ENCODE results near the gene SOS1.
"Not testable (repeated sequence)": the region's sequence is repeated elsewhere in the genome, so short reads cannot be mapped to it uniquely, and the experiment has no call there.

SOS1 gene

DNA sequence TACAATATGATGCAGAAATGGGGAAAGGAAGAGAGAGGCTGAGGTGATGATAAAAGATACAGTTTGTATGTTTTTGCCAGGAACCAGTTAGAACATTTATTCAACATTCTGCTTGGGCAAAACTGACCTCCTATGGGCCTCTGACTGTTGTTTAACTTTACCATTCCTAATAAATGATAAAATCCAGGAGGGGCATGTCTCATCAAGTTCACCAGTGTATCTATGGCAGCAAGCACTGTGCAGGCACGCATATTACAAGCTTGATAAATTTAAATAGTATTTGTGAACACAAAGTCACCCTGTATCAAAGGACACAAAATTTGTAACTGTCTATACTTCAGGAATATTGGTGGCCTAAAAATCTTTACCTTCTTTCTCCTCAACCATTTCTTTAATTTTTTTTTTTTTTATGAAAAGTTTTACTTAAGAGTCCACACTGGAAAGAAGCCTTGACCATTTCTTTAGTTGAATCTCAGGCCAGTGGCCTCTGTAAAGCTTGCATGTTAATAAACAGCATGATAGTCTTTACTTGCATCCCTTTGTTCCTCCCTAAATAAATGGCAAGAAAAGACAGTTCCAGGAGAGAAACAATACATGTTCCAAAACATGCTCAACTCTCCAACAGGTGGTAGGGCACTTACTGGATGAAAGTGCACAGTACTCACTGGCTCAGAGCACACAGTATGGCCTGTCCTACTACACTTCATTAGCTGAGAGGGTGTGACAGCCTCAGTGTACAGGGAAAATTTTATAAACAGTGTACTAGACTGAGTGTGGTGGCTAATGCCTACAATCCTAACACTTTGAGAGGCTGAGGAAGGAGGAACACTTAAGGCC, 52.3 kb downstream of the SOS1 start:
- H3K4me3 ChIP-seq (ENCODE audit: extremely low read depth, insufficient read depth, low read length, poor library complexity, severe bottlenecking), result no peak overlapping the region
- H3K27ac ChIP-seq (ENCODE audit: low read depth, low read length, severe bottlenecking), result no peak overlapping the region
- no peaks in the 10 kb centered on the region for H3K4me1 ChIP-seq (ENCODE audit: control insufficient read depth, insufficient read depth, low read length, poor library complexity, severe bottlenecking)
- peaks cover 14% of the 10 kb centered on the region for H3K36me3 ChIP-seq (ENCODE audit: control insufficient read depth, insufficient read depth, low read length)
- no peaks in the 10 kb centered on the region for H3K9me3 ChIP-seq (ENCODE audit: control insufficient read depth, low read length)
- no CpG with 5 or more reads among the region's 1 CpG for WGBS, 2 experiments (ENCODE audit: insufficient coverage in 2 of 2)

DNA sequence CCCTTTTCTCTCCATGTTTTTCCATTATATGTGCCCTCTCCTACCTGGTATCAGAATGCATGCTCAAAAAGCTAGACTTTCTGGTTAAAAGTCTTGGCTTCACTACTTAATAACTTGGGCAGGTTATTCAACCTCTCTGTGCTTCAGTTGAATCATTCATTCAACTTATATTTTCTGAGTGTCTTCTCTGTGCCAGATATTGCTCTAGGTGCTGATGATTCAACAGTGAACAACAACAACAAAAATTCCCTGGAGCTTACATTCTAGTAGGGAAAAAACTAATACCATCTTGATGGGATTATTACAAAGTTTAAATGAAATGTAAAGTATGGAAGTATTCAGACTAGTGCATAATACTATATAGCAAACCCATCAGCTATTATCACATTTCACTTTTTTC, 55.2 kb downstream of the SOS1 start:
- Histone ChIP-seq H3K4me3 (ENCODE audit: extremely low read depth, insufficient read depth, low read length, poor library complexity, severe bottlenecking) (no peak overlapping the region), H3K4me1 (ENCODE audit: control insufficient read depth, insufficient read depth, low read length, poor library complexity, severe bottlenecking) (no peaks in the 10 kb centered on the region), H3K9me3 (ENCODE audit: control insufficient read depth, low read length) (no peaks in the 10 kb centered on the region), H3K36me3 (ENCODE audit: control insufficient read depth, insufficient read depth, low read length) (peaks cover 14% of the 10 kb centered on the region), H3K27ac (ENCODE audit: low read depth, low read length, severe bottlenecking) (no peak overlapping the region)

DNA sequence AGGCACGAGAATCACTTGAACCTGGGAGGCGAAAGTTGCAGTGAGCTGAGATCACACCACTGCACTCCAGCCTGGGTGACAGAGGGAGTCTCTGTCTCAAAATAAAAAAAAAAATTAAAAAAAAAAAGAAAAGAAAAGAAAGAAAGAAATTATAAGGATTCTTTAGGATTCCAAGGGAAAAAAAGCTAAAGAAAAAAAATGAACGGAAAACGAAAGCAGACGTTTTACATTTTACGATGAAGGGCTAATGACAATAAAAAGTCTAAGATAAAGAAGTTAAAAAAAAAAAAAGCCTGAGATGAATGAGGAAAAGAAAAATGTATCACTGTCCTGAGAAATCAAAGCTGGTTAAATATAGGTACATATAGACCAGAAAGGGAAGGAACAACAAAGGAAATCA, 58.5 kb downstream of the SOS1 start:
- Histone ChIP-seq H3K36me3 (ENCODE audit: control insufficient read depth, insufficient read depth, low read length) (peaks cover 14% of the 10 kb centered on the region), H3K4me1 (ENCODE audit: control insufficient read depth, insufficient read depth, low read length, poor library complexity, severe bottlenecking) (no peaks in the 10 kb centered on the region), H3K4me3 (ENCODE audit: extremely low read depth, insufficient read depth, low read length, poor library complexity, severe bottlenecking) (no peak overlapping the region), H3K27ac (ENCODE audit: low read depth, low read length, severe bottlenecking) (no peak overlapping the region), H3K9me3 (ENCODE audit: control insufficient read depth, low read length) (no peaks in the 10 kb centered on the region)
- WGBS, 2 experiments (ENCODE audit: insufficient coverage in 2 of 2), result 84 to 98% methylated on average over 4 to 5 of the region's 6 CpGs

DNA sequence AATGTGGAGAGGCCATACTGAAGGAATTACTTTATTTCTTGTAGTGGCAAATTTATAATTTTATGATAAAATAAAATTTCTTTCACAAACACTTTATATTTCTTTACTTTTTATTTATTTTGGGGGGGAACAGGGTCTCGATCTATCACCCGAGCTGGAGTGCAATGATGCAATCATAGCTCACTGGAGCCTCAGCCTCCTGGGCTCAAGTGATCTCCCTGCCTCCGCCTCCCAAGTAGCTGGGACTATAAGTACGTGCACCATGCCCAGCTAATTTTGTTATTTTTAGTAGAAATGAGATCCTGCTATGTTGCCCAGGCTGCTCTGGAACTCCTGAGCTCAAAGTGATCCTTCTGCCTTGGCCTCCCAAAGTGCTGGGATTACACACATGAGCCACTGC, 59.6 kb downstream of the SOS1 start:
- H3K9me3 ChIP-seq (ENCODE audit: control insufficient read depth, low read length), result no peaks in the 10 kb centered on the region
- H3K36me3 ChIP-seq (ENCODE audit: control insufficient read depth, insufficient read depth, low read length), result peaks cover 10% of the 10 kb centered on the region
- 100% methylated on average over 4 of the region's 4 CpGs for WGBS, 2 experiments (ENCODE audit: insufficient coverage in 2 of 2)
- no peak overlapping the region for H3K4me3 ChIP-seq (ENCODE audit: extremely low read depth, insufficient read depth, low read length, poor library complexity, severe bottlenecking)
- no peak overlapping the region for H3K27ac ChIP-seq (ENCODE audit: low read depth, low read length, severe bottlenecking)
- no peaks in the 10 kb centered on the region for H3K4me1 ChIP-seq (ENCODE audit: control insufficient read depth, insufficient read depth, low read length, poor library complexity, severe bottlenecking)

DNA sequence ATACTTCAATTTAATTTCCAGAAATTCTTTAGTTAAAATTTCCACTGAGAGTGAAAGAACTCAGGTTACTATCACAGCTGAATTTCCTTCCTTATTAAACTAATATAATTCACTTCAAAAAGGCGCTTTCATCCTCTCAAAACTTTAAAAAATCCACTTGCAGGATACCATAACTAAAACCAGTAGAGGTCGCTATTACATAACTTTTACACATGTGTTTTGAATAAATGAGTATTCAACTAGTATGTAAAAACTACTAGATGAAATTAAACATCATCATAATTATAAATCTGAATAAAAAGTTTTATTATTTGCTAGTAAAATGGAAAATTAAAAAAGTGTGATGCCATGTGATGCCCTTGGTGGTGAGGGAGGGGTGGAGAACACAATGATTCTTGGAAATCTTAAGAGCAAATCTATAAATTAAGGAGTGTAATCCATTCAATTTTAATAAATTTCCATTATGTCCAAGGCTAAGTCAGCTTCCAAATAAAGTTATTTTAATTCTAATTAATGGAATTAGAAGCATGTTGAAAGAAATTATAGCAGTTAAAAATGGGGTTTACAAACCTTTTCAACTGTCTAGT, 61.4 kb downstream of the SOS1 start:
- peaks cover under 1% of the 10 kb centered on the region for H3K36me3 ChIP-seq (ENCODE audit: control insufficient read depth, insufficient read depth, low read length)
- H3K27ac ChIP-seq (ENCODE audit: low read depth, low read length, severe bottlenecking), result no peak overlapping the region
- H3K4me3 ChIP-seq (ENCODE audit: extremely low read depth, insufficient read depth, low read length, poor library complexity, severe bottlenecking), result no peak overlapping the region
- WGBS, 2 experiments (ENCODE audit: insufficient coverage in 2 of 2), result no CpG with 5 or more reads among the region's 2 CpGs
- no peaks in the 10 kb centered on the region for H3K9me3 ChIP-seq (ENCODE audit: control insufficient read depth, low read length)
- H3K4me1 ChIP-seq (ENCODE audit: control insufficient read depth, insufficient read depth, low read length, poor library complexity, severe bottlenecking), result no peaks in the 10 kb centered on the region

DNA sequence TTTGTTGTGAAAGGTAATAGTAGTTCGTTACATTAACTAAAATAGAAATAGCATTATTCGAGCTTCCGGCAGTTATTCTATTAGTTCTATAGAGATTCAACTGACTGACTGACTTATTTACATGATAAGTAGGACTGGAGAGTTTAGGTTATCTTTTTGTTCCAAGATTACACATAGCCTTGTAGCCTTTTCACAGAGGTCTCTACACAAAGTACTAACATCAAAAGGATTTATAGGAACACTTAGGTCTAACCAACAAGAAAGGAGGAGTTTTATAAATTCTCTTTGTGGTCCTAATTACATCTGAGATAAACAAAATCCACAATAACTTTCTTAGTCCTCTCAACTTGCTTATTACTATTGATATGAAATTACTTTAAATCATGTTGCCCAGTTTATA, 62.8 kb downstream of the SOS1 start:
- no CpG with 5 or more reads among the region's 3 CpGs for WGBS, 2 experiments (ENCODE audit: insufficient coverage in 2 of 2)
- H3K4me1 ChIP-seq (ENCODE audit: control insufficient read depth, insufficient read depth, low read length, poor library complexity, severe bottlenecking), result no peaks in the 10 kb centered on the region
- peaks cover 12% of the 10 kb centered on the region for H3K36me3 ChIP-seq (ENCODE audit: control insufficient read depth, insufficient read depth, low read length)
- H3K4me3 ChIP-seq (ENCODE audit: extremely low read depth, insufficient read depth, low read length, poor library complexity, severe bottlenecking), result no peak overlapping the region
- H3K27ac ChIP-seq (ENCODE audit: low read depth, low read length, severe bottlenecking), result no peak overlapping the region
- H3K9me3 ChIP-seq (ENCODE audit: control insufficient read depth, low read length), result no peaks in the 10 kb centered on the region

DNA sequence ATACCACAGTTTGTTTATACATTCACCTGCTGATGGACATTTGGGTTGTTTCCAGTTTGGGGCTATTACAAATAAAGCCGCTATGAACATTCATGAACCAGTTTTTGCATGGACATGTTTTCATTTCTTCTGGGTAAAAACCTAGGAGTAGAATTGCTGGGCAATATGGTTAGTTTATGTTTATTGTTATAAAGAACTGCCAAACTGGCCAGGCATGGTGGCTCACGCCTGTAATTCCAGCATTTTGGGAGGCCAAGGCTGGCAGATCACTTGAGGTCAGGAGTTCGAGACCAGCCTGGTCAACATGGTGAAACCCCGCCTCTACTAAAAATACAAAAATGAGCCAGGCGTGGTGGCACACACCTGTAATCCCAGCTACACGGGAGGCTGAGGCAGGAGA, 68.2 kb downstream of the SOS1 start:
- 93 to 98% methylated on average over 5 of the region's 6 CpGs for WGBS, 2 experiments (ENCODE audit: insufficient coverage in 2 of 2)
- H3K36me3 ChIP-seq (ENCODE audit: control insufficient read depth, insufficient read depth, low read length), result peaks cover 25% of the 10 kb centered on the region
- not testable (repeated sequence) for H3K4me3 ChIP-seq (ENCODE audit: extremely low read depth, insufficient read depth, low read length, poor library complexity, severe bottlenecking); H3K4me1 ChIP-seq (ENCODE audit: control insufficient read depth, insufficient read depth, low read length, poor library complexity, severe bottlenecking); H3K27ac ChIP-seq (ENCODE audit: low read depth, low read length, severe bottlenecking); H3K9me3 ChIP-seq (ENCODE audit: control insufficient read depth, low read length)

DNA sequence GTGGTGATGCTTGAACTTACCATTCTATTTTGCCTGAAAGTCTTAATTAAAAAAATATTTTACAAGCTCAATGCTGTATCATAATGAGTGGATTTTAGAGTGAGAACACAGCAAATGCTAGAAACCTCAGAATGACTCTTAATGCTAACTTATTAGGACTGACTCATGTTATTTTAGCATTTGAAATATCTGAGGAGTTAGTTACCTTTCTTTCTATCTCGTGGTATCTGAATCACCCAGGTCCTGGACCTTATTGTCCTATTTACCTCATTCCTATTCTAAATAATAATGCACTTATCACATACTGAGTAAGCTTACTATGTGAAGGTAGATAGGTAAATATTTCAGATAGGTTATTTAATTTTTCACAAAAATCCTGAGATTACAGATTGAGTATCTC, 70.7 kb downstream of the SOS1 start:
- Histone ChIP-seq H3K4me1 (ENCODE audit: control insufficient read depth, insufficient read depth, low read length, poor library complexity, severe bottlenecking) (no peaks in the 10 kb centered on the region), H3K9me3 (ENCODE audit: control insufficient read depth, low read length) (no peaks in the 10 kb centered on the region), H3K4me3 (ENCODE audit: extremely low read depth, insufficient read depth, low read length, poor library complexity, severe bottlenecking) (no peak overlapping the region), H3K27ac (ENCODE audit: low read depth, low read length, severe bottlenecking) (no peak overlapping the region), H3K36me3 (ENCODE audit: control insufficient read depth, insufficient read depth, low read length) (peaks cover 31% of the 10 kb centered on the region)
- WGBS, 2 experiments (ENCODE audit: insufficient coverage in 2 of 2), result no CpG with 5 or more reads among the region's 1 CpG

DNA sequence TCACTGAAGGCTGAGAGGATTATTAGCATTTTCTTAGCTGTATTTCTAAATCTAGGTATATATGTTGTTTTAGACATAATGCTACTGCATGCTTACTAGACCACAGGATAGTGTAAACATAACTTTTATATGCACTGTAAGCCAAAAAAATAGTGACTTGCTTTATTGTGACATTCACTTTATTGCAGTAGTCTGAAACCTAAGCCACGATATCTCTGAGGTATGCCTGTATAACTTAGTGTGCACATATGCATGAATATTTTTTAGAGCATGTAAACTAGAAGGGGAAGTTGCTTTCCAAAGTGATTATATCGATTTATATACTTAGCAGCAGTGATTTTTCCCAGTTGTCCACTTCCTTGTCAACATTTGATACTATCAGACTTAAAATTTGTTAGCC, 81.8 kb downstream of the SOS1 start:
- H3K27ac ChIP-seq (ENCODE audit: low read depth, low read length, severe bottlenecking), result no peak overlapping the region
- H3K36me3 ChIP-seq (ENCODE audit: control insufficient read depth, insufficient read depth, low read length), result peaks cover 10% of the 10 kb centered on the region
- WGBS, 2 experiments (ENCODE audit: insufficient coverage in 2 of 2), result 100% methylated on average over 1 of the region's 2 CpGs; no CpG with 5 or more reads in 1 of the 2 experiments
- no peak overlapping the region for H3K4me3 ChIP-seq (ENCODE audit: extremely low read depth, insufficient read depth, low read length, poor library complexity, severe bottlenecking)
- no peaks in the 10 kb centered on the region for H3K9me3 ChIP-seq (ENCODE audit: control insufficient read depth, low read length)
- no peaks in the 10 kb centered on the region for H3K4me1 ChIP-seq (ENCODE audit: control insufficient read depth, insufficient read depth, low read length, poor library complexity, severe bottlenecking)

DNA sequence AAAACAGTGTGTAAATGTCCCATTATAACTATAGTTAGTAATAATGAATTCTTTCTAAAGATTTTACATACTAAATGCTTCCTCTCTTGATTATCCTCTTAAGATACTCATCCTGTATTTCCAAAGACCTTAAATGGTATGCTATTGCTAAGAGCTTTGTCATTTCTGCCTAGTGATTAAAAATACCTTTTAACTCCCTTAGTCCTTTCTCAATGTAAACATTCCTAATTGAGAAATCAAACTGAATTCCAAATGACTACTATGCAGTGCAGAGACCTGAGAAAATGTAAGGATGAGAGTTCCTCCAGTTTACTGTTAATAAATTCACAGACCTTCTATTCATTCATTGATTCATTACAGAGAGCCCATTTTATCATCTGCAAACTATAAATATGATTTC, 86.9 kb downstream of the SOS1 start:
- no peaks in the 10 kb centered on the region for H3K4me1 ChIP-seq (ENCODE audit: control insufficient read depth, insufficient read depth, low read length, poor library complexity, severe bottlenecking)
- no peak overlapping the region for H3K4me3 ChIP-seq (ENCODE audit: extremely low read depth, insufficient read depth, low read length, poor library complexity, severe bottlenecking)
- H3K36me3 ChIP-seq (ENCODE audit: control insufficient read depth, insufficient read depth, low read length), result peaks cover 45% of the 10 kb centered on the region
- H3K9me3 ChIP-seq (ENCODE audit: control insufficient read depth, low read length), result no peaks in the 10 kb centered on the region
- H3K27ac ChIP-seq (ENCODE audit: low read depth, low read length, severe bottlenecking), result no peak overlapping the region

DNA sequence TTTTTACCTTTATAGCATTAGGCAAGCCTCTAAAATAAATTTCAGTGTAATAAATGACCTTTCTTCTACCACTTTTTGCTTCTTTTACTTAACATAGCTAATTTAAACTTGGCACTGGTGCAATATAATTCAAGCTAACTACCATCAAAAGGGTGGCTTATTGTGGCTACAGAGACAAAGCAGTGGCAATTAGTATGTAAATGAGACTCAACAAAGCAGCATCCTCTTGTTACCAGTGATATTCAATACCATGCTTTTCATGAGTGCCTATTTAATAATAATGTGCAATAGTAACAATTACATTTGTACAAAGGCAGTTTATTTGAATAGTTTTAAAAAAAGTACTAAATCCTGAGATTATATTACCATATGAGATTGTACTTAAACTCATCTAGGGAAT, 93.4 kb downstream of the SOS1 start:
- no peak overlapping the region for H3K4me3 ChIP-seq (ENCODE audit: extremely low read depth, insufficient read depth, low read length, poor library complexity, severe bottlenecking)
- H3K27ac ChIP-seq (ENCODE audit: low read depth, low read length, severe bottlenecking), result no peak overlapping the region
- H3K9me3 ChIP-seq (ENCODE audit: control insufficient read depth, low read length), result no peaks in the 10 kb centered on the region
- no peaks in the 10 kb centered on the region for H3K4me1 ChIP-seq (ENCODE audit: control insufficient read depth, insufficient read depth, low read length, poor library complexity, severe bottlenecking)
- peaks cover 33% of the 10 kb centered on the region for H3K36me3 ChIP-seq (ENCODE audit: control insufficient read depth, insufficient read depth, low read length)
